ENCODE data around the gene TCOF1.

TCOF1 gene

DNA sequence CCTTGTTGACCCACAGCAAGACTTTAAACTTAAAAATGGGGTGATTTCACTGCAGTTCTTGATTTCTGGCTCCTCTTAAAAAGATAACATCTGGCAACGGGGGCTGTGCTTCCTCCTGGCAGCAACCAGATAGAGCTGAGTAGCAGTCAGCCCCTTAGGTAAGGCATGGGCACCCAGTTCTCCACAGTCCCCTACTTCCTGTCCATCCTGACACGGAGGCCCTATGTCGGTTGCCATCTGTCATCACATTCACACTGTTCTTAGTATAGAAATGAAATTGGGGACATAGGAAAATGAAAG is 43.5 kb downstream of the TCOF1 start:
- Histone ChIP-seq H3K4me3 (replicated peaks; ENCODE audit: insufficient read depth, low read length) (no peak overlapping the region), H3K27ac (replicated peaks) (no peak overlapping the region), H3K27me3 (ENCODE audit: insufficient read depth, poor library complexity, severe bottlenecking) (no peaks in the 10 kb centered on the region)
- DNase-seq (ENCODE audit: low read depth in 1 of 2, low spot score in 1 of 2): no peak
- TF ChIP-seq REST (IDR thresholded peaks at IDR 0.05; ENCODE audit: insufficient replicate concordance, low read depth): no peak
- TF ChIP-seq SPI1 (IDR thresholded peaks at IDR 0.05; ENCODE audit: borderline replicate concordance, low read depth): no peak
- TF ChIP-seq, protein P1, sequence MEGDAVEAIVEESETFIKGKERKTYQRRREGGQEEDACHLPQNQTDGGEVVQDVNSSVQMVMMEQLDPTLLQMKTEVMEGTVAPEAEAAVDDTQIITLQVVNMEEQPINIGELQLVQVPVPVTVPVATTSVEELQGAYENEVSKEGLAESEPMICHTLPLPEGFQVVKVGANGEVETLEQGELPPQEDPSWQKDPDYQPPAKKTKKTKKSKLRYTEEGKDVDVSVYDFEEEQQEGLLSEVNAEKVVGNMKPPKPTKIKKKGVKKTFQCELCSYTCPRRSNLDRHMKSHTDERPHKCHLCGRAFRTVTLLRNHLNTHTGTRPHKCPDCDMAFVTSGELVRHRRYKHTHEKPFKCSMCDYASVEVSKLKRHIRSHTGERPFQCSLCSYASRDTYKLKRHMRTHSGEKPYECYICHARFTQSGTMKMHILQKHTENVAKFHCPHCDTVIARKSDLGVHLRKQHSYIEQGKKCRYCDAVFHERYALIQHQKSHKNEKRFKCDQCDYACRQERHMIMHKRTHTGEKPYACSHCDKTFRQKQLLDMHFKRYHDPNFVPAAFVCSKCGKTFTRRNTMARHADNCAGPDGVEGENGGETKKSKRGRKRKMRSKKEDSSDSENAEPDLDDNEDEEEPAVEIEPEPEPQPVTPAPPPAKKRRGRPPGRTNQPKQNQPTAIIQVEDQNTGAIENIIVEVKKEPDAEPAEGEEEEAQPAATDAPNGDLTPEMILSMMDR (IDR thresholded peaks at IDR 0.05; ENCODE audit: insufficient read depth, low read length): no peak
- no peak for TF ChIP-seq POLR2AphosphoS5 (IDR thresholded peaks at IDR 0.05; ENCODE audit: low read depth)

- H3K27me3 ChIP-seq (ENCODE audit: insufficient read depth, poor library complexity, severe bottlenecking): no peaks in the 10 kb centered on the region
- H3K4me3 ChIP-seq (replicated peaks; ENCODE audit: insufficient read depth, low read length): no peak overlapping the region
- no peak for DNase-seq (ENCODE audit: low read depth in 1 of 2, low spot score in 1 of 2)
- TF ChIP-seq POLR2AphosphoS5 (IDR thresholded peaks at IDR 0.05; ENCODE audit: low read depth): no peak
- TF ChIP-seq, protein P1 (IDR thresholded peaks at IDR 0.05; ENCODE audit: insufficient read depth, low read length): no peak
- TF ChIP-seq SPI1 (IDR thresholded peaks at IDR 0.05; ENCODE audit: borderline replicate concordance, low read depth): no peak
- TF ChIP-seq REST (IDR thresholded peaks at IDR 0.05; ENCODE audit: insufficient replicate concordance, low read depth): no peak
- no peak for TF ChIP-seq GABPA (IDR thresholded peaks at IDR 0.05; ENCODE audit: low read depth)
- H3K27ac ChIP-seq (replicated peaks): no peak overlapping the region
These were observed 44.1 kb downstream of the TCOF1 start for GRCh38 chr5:150401376-150402228.

- no peaks in the 10 kb centered on the region for H3K27me3 ChIP-seq (ENCODE audit: insufficient read depth, poor library complexity, severe bottlenecking)
- no peak overlapping the region for H3K4me3 ChIP-seq (replicated peaks; ENCODE audit: insufficient read depth, low read length)
- no peak overlapping the region for H3K27ac ChIP-seq (replicated peaks)
- DNase-seq (ENCODE audit: low read depth in 1 of 2, low spot score in 1 of 2): no peak
- no peak for TF ChIP-seq GABPA (IDR thresholded peaks at IDR 0.05; ENCODE audit: low read depth)
- TF ChIP-seq, protein P1 (IDR thresholded peaks at IDR 0.05; ENCODE audit: insufficient read depth, low read length): no peak
- no peak for TF ChIP-seq POLR2AphosphoS5 (IDR thresholded peaks at IDR 0.05; ENCODE audit: low read depth)
- TF ChIP-seq SPI1 (IDR thresholded peaks at IDR 0.05; ENCODE audit: borderline replicate concordance, low read depth): no peak
- TF ChIP-seq REST (IDR thresholded peaks at IDR 0.05; ENCODE audit: insufficient replicate concordance, low read depth): no peak
These were observed 44.8 kb downstream of the TCOF1 start for GRCh38 chr5:150402229-150402773.
